GM12878 (cell line): ENCODE measurements around the gene PIK3C3. TPM values are rescaled to one million over a fixed set of nuclear protein-coding genes. Genes with fewer than 3 reads are reported as not detected.

Experiments
- ATAC-seq: fragments of 200-7000 bp; cut with Tn5 transposase; 3 replicates; pipeline ENCODE4 v1.9.1; 2020; ENCODE audit warnings: mild to moderate bottlenecking, moderate library complexity
- BruUV-seq: library from RNA; stranded (reverse); fragments of 400-500 nt; replicated peaks from 2 replicates; lab custom pipeline; 2021; lab: Mats Ljungman, UMichigan
- CTCF ChIA-PET: fragments of 300-600 bp; sonication (Branson Sonifier 250); formaldehyde crosslinking; extraction: SDS; loops from one replicate; lab custom pipeline; 2021; ENCODE audit warnings: inconsistent platforms; lab: Yijun Ruan, JAX
- POLR2A ChIA-PET: fragments of 350-600 bp; formaldehyde crosslinking; extraction: SDS; loops from one replicate; lab custom pipeline; 2021; ENCODE audit warnings: inconsistent platforms; lab: Charles Lee
- RAD21 ChIA-PET: fragments of 300-600 bp; sonication (Branson Sonifier 250); formaldehyde crosslinking; loops from one replicate; lab custom pipeline; 2023; ENCODE audit warnings: antibody characterized with exemption; ENCODE audit not compliant: unreplicated experiment; lab: Charles Lee
- SMC1A ChIA-PET: fragments of 300-600 bp; sonication (Branson Sonifier 250); formaldehyde crosslinking; loops from one replicate; lab custom pipeline; 2023; ENCODE audit not compliant: unreplicated experiment, uncharacterized antibody; lab: Charles Lee
- DNase-seq: peaks from one replicate; pipeline ENCODE4 v3.0.0-alpha.2; 2011; ENCODE audit warnings: low read depth, low spot score
- FAIRE-seq: peaks from 3 replicates; lab custom pipeline; 2011; peaks lifted over from hg19 to GRCh38; lab: Jason Lieb, UNC
- H2AFZ ChIP-seq: 2 replicates; pipeline ENCODE4 v1.6.0; 2011; ENCODE audit warnings: low read depth, low read length, control low read depth; ENCODE audit not compliant: control insufficient read depth
- H3K27ac ChIP-seq: 2 replicates; pipeline ENCODE4 v1.5.1; 2011; ENCODE audit warnings: control low read depth; ENCODE audit not compliant: control insufficient read depth, insufficient read depth
- H3K27me3 ChIP-seq, 2 experiments: replicated peaks in 1 of 2; 2 replicates each; pipeline versions ENCODE4 v1.6.0 to v1.6.1; 2011; ENCODE audit warnings: low read length in 1 of 2; ENCODE audit not compliant: control insufficient read depth in 2 of 2, insufficient read depth in 2 of 2
- H3K36me3 ChIP-seq, 2 experiments: 2 replicates each; pipeline ENCODE4 v1.5.1; 2011; ENCODE audit warnings: low read length in 1 of 2; ENCODE audit not compliant: control insufficient read depth in 2 of 2, insufficient read depth in 2 of 2
- H3K4me1 ChIP-seq: 2 replicates; pipeline ENCODE4 v1.6.1; 2011; ENCODE audit warnings: mild to moderate bottlenecking, low read length, moderate library complexity, mixed read lengths; ENCODE audit not compliant: control insufficient read depth, insufficient read depth
- H3K4me2 ChIP-seq: 2 replicates; pipeline ENCODE4 v1.6.0; 2011; ENCODE audit warnings: control low read depth; ENCODE audit not compliant: control insufficient read depth, insufficient read depth
- H3K4me3 ChIP-seq: fragments of 200-600 bp; sonication (generic); 2 replicates; pipeline ENCODE4 v1.5.1; 2016
- H3K79me2 ChIP-seq: 2 replicates; pipeline ENCODE4 v1.6.0; 2011; ENCODE audit warnings: low read length; ENCODE audit not compliant: control insufficient read depth, insufficient read depth
- H3K9ac ChIP-seq: 2 replicates; pipeline ENCODE4 v1.8.0; 2011; ENCODE audit warnings: low read length, control low read depth, mixed read lengths; ENCODE audit not compliant: control insufficient read depth, insufficient read depth
- H3K9me3 ChIP-seq: replicated peaks from 3 replicates; pipeline ENCODE4 v1.5.1; 2011; ENCODE audit warnings: mild to moderate bottlenecking, low read length; ENCODE audit not compliant: control insufficient read depth, insufficient read depth
- H4K20me1 ChIP-seq: 2 replicates; pipeline ENCODE4 v1.6.0; 2011; ENCODE audit not compliant: control insufficient read depth, insufficient read depth
- BACH1 ChIP-seq: fragments of 450-650 bp; IDR thresholded peaks from 2 replicates; pipeline ENCODE4 v1.6.1; 2017; ENCODE audit warnings: mild to moderate bottlenecking, borderline replicate concordance
- CBX5 ChIP-seq: sonication (generic); IDR thresholded peaks from 2 replicates; pipeline ENCODE4 v1.6.1; 2016; ENCODE audit warnings: low read depth, moderate library complexity, mild to moderate bottlenecking, inconsistent platforms
- EP300 ChIP-seq, 2 experiments: fragments of 150-350 bp in 1 of 2; IDR thresholded peaks; 2 replicates each; pipeline ENCODE4 v1.6.1; 2011 to 2012; ENCODE audit warnings: low read depth in 2 of 2, low read length in 2 of 2, borderline replicate concordance in 1 of 2, improper control_type of control experiment in 1 of 2, inconsistent platforms in 1 of 2; ENCODE audit not compliant: control insufficient read depth in 1 of 2
- GATAD2B ChIP-seq: fragments of 450-650 bp; conservative IDR thresholded peaks from 2 replicates; pipeline ENCODE4 v1.6.1; 2017; ENCODE audit warnings: low read depth, mild to moderate bottlenecking, moderate library complexity
- HCFC1 ChIP-seq: fragments of 150-350 bp; IDR thresholded peaks from 2 replicates; pipeline ENCODE4 v1.6.1; 2014; ENCODE audit warnings: low read length
- HDAC2 ChIP-seq: fragments of 200-600 bp; sonication (generic); IDR thresholded peaks from 2 replicates; pipeline ENCODE4 v1.6.1; 2017
- IRF4 ChIP-seq: IDR thresholded peaks from 2 replicates; pipeline ENCODE4 v1.6.1; 2011; ENCODE audit warnings: low read depth, low read length
- JUND ChIP-seq: IDR thresholded peaks from 2 replicates; pipeline ENCODE4 v1.6.1; 2012; ENCODE audit warnings: low read depth, mild to moderate bottlenecking, low read length, improper control_type of control experiment, moderate library complexity
- MEF2B ChIP-seq: fragments of 450-650 bp; IDR thresholded peaks from 2 replicates; pipeline ENCODE4 v1.6.1; 2018; ENCODE audit warnings: mild to moderate bottlenecking, moderate library complexity; ENCODE audit not compliant: partially characterized antibody, poor library complexity, severe bottlenecking
- MYB ChIP-seq: fragments of 150-350 bp; IDR thresholded peaks from 2 replicates; pipeline ENCODE4 v1.6.1; 2014; ENCODE audit warnings: mild to moderate bottlenecking, low read depth, low read length, borderline replicate concordance
- NFYB ChIP-seq: IDR thresholded peaks from 2 replicates; pipeline ENCODE4 v1.6.1; 2011; ENCODE audit warnings: low read depth, mild to moderate bottlenecking, low read length, improper control_type of control experiment, moderate library complexity; ENCODE audit not compliant: insufficient read depth
- PML ChIP-seq: IDR thresholded peaks from 2 replicates; pipeline ENCODE4 v1.6.1; 2012; ENCODE audit warnings: low read length, inconsistent platforms
- POLR2AphosphoS5 ChIP-seq: IDR thresholded peaks from 2 replicates; pipeline ENCODE4 v1.6.1; 2011; ENCODE audit warnings: mild to moderate bottlenecking, low read length, inconsistent platforms
- POU2F2 ChIP-seq: IDR thresholded peaks from 3 replicates; pipeline ENCODE4 v1.6.1; 2011; ENCODE audit warnings: low read depth, mild to moderate bottlenecking, low read length, borderline replicate concordance
- RBBP5 ChIP-seq: fragments of 200-600 bp; sonication (generic); conservative IDR thresholded peaks from 2 replicates; pipeline ENCODE4 v1.6.1; 2016
- RFX5 ChIP-seq: IDR thresholded peaks from 2 replicates; pipeline ENCODE4 v1.6.1; 2011; ENCODE audit warnings: low read depth, low read length, improper control_type of control experiment
- TARDBP ChIP-seq: IDR thresholded peaks from 2 replicates; pipeline ENCODE4 v1.6.1; 2016; ENCODE audit warnings: borderline replicate concordance
- WGBS: methylation state at CpG from one replicate; pipeline ENCODE4 v1.1.6; 2016; ENCODE audit warnings: low lambda C conversion rate; ENCODE audit not compliant: insufficient replicate concordance, insufficient coverage; ENCODE audit errors: missing lambda C conversion rate; 5-methylcytosine and 5-hydroxymethylcytosine counted together
- in situ Hi-C: fragments of 300-500 bp; cut with MboI; formaldehyde crosslinking; loops from 9 replicates; pipeline ENCODE4 v1.14.3; 2018; ENCODE audit warnings: mixed read lengths
- intact Hi-C: fragments of 100-400 bp; cut with micrococcal nuclease; formaldehyde crosslinking; loops from one replicate; pipeline ENCODE4 v1.14.2; 2022; ENCODE audit not compliant: unreplicated experiment
- polyA plus RNA-seq, 11 experiments: library from polyadenylated mRNA; depleted of rRNA in 4 of 11; unstranded in 6 of 11; stranded (reverse) in 5 of 11; fragments of >200 nt; fragmentation: Nextera tagmentation in 4 of 11; fragmentation: Illumina TruSeq in 1 of 11; extraction: Ambion mirVana in 4 of 11; extraction: Trizol in 1 of 11; gene quantifications; 1 replicate in 1 of 11; 2 replicates in 10 of 11; pipeline versions ENCODE4 v1.2.1 to v1.2.3, GENCODE V29; 2011 to 2016; ENCODE audit warnings: inconsistent platforms in 2 of 11, missing spikeins in 2 of 11, low read depth in 1 of 11
- total RNA-seq, 4 experiments: library from RNA; depleted of rRNA in 3 of 4; stranded (reverse); fragments of >200 nt in 3 of 4; fragmentation: Illumina TruSeq in 1 of 4; extraction: Trizol in 1 of 4; gene quantifications; 2 replicates each; pipeline versions ENCODE4 v1.2.1 to v1.2.3, GENCODE V29; 2013 to 2021
- TF ChIP-seq, protein P1 (sequence below): fragments of 150-350 bp; IDR thresholded peaks from 2 replicates; pipeline ENCODE4 v1.6.1; 2014; ENCODE audit warnings: mild to moderate bottlenecking, low read depth, low read length
- TF ChIP-seq, protein P2 (sequence below): IDR thresholded peaks from 2 replicates; pipeline ENCODE4 v1.6.1; 2011; ENCODE audit warnings: low read depth, mild to moderate bottlenecking, low read length, moderate library complexity, borderline replicate concordance; ENCODE audit errors: extremely low read depth
- TF ChIP-seq, protein P3 (sequence below): fragments of 450-650 bp; IDR thresholded peaks from 2 replicates; pipeline ENCODE4 v1.6.1; 2017; ENCODE audit warnings: mild to moderate bottlenecking, moderate library complexity

The PIK3C3 gene
- total and polyA plus RNA-seq, 10 of the 15 experiments (the other 5 are each of a cell fraction or from before 2014, with no cell fraction given): 14.4 to 131 (median 32.4) TPM

DNA sequence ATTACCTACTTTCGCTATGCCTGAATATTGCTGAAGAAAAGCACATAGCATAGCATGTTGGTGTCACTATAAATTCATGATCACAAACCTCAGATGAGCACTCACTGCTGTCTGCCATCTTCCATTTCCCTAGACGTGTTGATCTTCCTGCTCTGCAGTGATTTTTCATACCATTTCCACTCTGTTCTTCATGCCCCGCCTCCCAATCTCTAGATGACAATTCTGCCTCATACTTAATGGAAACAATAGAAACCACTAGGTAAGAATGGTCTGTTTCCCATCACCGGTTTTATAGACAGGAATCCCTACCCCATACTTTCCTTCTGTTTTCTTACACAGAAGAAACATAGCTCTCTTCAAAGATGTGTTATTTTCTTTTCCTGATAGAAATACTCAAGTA lies 63.8 kb downstream of the PIK3C3 start:
- Histone ChIP-seq H3K4me1 (peaks cover 10% of the 10 kb centered on the region; the same call in 1 of the 2 replicates), H3K79me2 (no peaks in the 10 kb centered on the region), H3K4me3 (no peak overlapping the region), H3K36me3 (peaks cover 1 to 23% of the 10 kb centered on the region in 2 experiments; a peak in 3 of 4 replicates), H4K20me1 (no peaks in the 10 kb centered on the region), H3K27me3 (no peaks in the 10 kb centered on the region), H3K4me2 (no peak overlapping the region), H2AFZ (no peak overlapping the region), H3K9ac (no peak overlapping the region), H3K27ac (peak overlapping the region; percentile 33; the same call in 1 of the 2 replicates), H3K9me3 (no peaks in the 10 kb centered on the region)
- CTCF ChIA-PET: interaction anchor here (1.1 to 4.8 kb wide), 3 partner anchors 9 to 47 kb away, joined by 3 to 47 read pairs (median 26); no protein-coding TSS in a partner anchor
- FAIRE-seq (peak; percentile 71), ATAC-seq (peak; percentile 40), DNase-seq (no peak)
- BruUV-seq: no TSS peak
- TF ChIP-seq IRF4 (no peak), CBX5 (no peak), POU2F2 (no peak), BACH1 (no peak), NFYB (no peak), JUND (no peak), PML (no peak), EP300 (IDR thresholded peaks at IDR 0.05; ENCODE audit: borderline replicate concordance in 1 of 2, control insufficient read depth in 1 of 2, low read depth in 2 of 2, low read length in 2 of 2) (no peak), HDAC2 (no peak), TARDBP (no peak), RFX5 (no peak), RBBP5 (no peak), GATAD2B (no peak), MEF2B (no peak), HCFC1 (no peak), POLR2AphosphoS5 (no peak), MYB (no peak)
- TF ChIP-seq, protein P1, sequence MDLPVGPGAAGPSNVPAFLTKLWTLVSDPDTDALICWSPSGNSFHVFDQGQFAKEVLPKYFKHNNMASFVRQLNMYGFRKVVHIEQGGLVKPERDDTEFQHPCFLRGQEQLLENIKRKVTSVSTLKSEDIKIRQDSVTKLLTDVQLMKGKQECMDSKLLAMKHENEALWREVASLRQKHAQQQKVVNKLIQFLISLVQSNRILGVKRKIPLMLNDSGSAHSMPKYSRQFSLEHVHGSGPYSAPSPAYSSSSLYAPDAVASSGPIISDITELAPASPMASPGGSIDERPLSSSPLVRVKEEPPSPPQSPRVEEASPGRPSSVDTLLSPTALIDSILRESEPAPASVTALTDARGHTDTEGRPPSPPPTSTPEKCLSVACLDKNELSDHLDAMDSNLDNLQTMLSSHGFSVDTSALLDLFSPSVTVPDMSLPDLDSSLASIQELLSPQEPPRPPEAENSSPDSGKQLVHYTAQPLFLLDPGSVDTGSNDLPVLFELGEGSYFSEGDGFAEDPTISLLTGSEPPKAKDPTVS: no peak
- TF ChIP-seq, protein P2, sequence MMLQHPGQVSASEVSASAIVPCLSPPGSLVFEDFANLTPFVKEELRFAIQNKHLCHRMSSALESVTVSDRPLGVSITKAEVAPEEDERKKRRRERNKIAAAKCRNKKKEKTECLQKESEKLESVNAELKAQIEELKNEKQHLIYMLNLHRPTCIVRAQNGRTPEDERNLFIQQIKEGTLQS: no peak
- TF ChIP-seq, protein P3, sequence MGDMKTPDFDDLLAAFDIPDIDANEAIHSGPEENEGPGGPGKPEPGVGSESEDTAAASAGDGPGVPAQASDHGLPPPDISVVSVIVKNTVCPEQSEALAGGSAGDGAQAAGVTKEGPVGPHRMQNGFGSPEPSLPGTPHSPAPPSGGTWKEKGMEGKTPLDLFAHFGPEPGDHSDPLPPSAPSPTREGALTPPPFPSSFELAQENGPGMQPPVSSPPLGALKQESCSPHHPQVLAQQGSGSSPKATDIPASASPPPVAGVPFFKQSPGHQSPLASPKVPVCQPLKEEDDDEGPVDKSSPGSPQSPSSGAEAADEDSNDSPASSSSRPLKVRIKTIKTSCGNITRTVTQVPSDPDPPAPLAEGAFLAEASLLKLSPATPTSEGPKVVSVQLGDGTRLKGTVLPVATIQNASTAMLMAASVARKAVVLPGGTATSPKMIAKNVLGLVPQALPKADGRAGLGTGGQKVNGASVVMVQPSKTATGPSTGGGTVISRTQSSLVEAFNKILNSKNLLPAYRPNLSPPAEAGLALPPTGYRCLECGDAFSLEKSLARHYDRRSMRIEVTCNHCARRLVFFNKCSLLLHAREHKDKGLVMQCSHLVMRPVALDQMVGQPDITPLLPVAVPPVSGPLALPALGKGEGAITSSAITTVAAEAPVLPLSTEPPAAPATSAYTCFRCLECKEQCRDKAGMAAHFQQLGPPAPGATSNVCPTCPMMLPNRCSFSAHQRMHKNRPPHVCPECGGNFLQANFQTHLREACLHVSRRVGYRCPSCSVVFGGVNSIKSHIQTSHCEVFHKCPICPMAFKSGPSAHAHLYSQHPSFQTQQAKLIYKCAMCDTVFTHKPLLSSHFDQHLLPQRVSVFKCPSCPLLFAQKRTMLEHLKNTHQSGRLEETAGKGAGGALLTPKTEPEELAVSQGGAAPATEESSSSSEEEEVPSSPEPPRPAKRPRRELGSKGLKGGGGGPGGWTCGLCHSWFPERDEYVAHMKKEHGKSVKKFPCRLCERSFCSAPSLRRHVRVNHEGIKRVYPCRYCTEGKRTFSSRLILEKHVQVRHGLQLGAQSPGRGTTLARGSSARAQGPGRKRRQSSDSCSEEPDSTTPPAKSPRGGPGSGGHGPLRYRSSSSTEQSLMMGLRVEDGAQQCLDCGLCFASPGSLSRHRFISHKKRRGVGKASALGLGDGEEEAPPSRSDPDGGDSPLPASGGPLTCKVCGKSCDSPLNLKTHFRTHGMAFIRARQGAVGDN: no peak
- in situ Hi-C loops (no loop called here), intact Hi-C loops (no loop called here)
- RAD21 ChIA-PET: no interaction called here
- POLR2A ChIA-PET: interaction anchor here (0.5 to 0.6 kb wide), 2 partner anchors 35 to 53 kb away, joined by 4 to 6 read pairs; no protein-coding TSS in a partner anchor
- 75% methylated on average over 4 of the region's 4 CpGs for WGBS
- SMC1A ChIA-PET: interaction anchor here (0.6 to 2.3 kb wide), 3 partner anchors 9 to 83 kb away, joined by 3 to 8 read pairs (median 4); no protein-coding TSS in a partner anchor
